ENCODE results near the gene RASAL1. TPM values are rescaled to one million over a fixed set of nuclear protein-coding genes. Genes with fewer than 3 reads are reported as not detected.

The RASAL1 gene
- total RNA-seq, 4 donors from 2014 or later = 1.7 TPM; not detected in 3

DNA sequence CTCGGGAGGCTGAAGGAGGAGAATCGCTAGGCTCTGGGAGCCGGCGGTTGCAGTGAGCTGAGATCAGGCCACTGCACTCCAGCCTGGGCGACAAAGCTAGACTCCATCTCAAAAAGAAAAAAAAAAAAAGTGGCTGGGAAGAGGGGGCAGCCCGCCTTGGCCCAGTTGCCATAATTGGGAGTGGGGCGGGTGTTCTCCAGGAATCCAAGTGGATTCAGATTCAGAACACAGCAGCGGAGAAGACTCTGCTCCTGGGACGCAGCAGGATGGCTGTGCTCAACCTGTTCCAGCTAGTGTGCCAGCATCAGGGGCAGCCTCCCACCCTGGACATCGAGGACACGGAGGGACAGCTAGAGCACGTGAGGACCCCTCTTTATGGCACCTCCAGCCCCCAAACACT, 19.5 kb upstream of the RASAL1 start:
- no peak overlapping the region for H3K4me3 ChIP-seq
- H3K9me3 ChIP-seq = no peaks in the 10 kb centered on the region
- no peak overlapping the region for H3K27ac ChIP-seq
- ATAC-seq = no peak
- TF ChIP-seq EP300 (IDR thresholded peaks at IDR 0.05) (no peak), POLR2A (IDR thresholded peaks at IDR 0.05) (no peak), POLR2AphosphoS5 (IDR thresholded peaks at IDR 0.05) (no peak), CTCF (IDR thresholded peaks at IDR 0.05) (no peak)
- WGBS, 2 donors (ENCODE audit: low coverage in 1 of 2) = 50% methylated on average over 2 of the region's 12 CpGs; no CpG with 5 or more reads in 1 of the 2 donors
- peaks cover 65% of the 10 kb centered on the region for H3K27me3 ChIP-seq
- peaks cover 0 to 32% (median 13%) of the 10 kb centered on the region in 3 donors for H3K4me1 ChIP-seq
- peaks cover 0 to 40% of the 10 kb centered on the region in 2 donors for H3K36me3 ChIP-seq

- H3K36me3 ChIP-seq = peaks cover 0 to 34% of the 10 kb centered on the region in 2 donors
- H3K27ac ChIP-seq = no peak overlapping the region
- TF ChIP-seq CTCF (IDR thresholded peaks at IDR 0.05) = no peak
- no peak for TF ChIP-seq POLR2AphosphoS5 (IDR thresholded peaks at IDR 0.05)
- no peak for TF ChIP-seq EP300 (IDR thresholded peaks at IDR 0.05)
- no peak for TF ChIP-seq POLR2A (IDR thresholded peaks at IDR 0.05)
- WGBS, 2 donors (ENCODE audit: low coverage in 1 of 2) = 20% methylated on average over 3 of the region's 51 CpGs; no CpG with 5 or more reads in 1 of the 2 donors
- H3K9me3 ChIP-seq = no peaks in the 10 kb centered on the region
- peaks cover 66% of the 10 kb centered on the region for H3K27me3 ChIP-seq
- peak overlapping the region in 1 of 2 donors; percentile 7 for H3K4me3 ChIP-seq
- H3K4me1 ChIP-seq = peaks cover 0 to 38% (median 16%) of the 10 kb centered on the region in 3 donors
- no peak for ATAC-seq
Measured at GRCh38 chr12:113154351-113154973, 18.9 kb upstream of the RASAL1 start.

DNA sequence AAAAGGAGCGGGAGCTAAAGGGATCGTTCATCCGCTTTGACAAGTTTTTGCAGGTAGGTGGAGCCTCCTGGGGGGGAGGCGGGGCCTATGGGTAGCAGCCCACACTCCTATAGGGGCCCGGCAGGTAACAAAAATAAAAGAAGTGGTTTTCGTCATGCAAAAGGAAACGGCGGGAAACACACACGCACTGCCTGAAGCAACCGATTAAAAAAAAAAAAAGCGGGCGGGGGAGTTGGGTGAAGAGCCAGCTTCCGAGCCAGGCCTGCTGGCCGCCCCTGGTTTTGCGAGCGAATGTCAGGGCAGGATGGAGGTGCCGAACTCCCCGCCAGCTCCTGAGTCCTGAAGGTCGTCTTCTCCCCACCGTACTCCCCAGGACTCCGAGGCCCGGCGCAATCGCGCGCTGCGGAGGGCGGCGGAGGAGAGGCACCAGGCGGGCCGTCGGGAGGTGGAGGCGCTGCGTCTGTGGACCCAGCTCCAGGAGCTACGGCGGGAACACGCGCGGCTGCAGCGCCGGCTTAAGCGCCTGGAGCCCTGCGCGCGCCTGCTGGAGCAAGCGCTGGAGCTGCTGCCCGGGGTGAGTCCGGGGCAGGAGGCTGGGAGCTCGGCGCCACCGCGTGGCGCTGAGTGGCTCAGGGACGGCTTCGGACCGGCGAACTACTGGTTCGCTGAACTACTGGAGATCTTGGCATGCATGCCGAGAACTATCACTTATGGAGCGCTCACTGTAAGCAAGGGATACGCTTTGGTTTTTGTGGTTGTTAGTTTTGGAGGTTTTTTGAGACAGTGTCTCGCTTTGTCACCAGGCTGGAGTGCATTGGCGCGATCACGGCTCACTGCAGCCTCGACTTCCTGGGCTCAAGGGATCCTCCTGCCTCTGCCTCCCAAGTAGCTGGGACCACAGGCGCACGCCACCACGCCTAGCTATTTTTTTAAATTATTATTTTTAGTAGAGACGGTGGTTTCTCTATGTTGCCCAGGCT, 17.6 kb upstream of the RASAL1 start:
- Histone ChIP-seq H3K36me3 (peaks cover 0 to 20% of the 10 kb centered on the region in 2 donors), H3K27ac (no peak overlapping the region), H3K9me3 (no peaks in the 10 kb centered on the region), H3K4me1 (peaks cover 0 to 42% (median 17%) of the 10 kb centered on the region in 3 donors), H3K27me3 (peaks cover 66% of the 10 kb centered on the region), H3K4me3 (peak overlapping the region in 1 of 2 donors; percentile 46)
- WGBS, 2 donors (ENCODE audit: low coverage in 1 of 2) = 11 to 18% methylated on average over 12 to 19 of the region's 70 CpGs
- ATAC-seq = peak; percentile 80
- TF ChIP-seq CTCF (IDR thresholded peaks at IDR 0.05) (peak in 3 of 4 experiments; percentile 40 to 60 (median 40)), POLR2A (IDR thresholded peaks at IDR 0.05) (no peak)

DNA sequence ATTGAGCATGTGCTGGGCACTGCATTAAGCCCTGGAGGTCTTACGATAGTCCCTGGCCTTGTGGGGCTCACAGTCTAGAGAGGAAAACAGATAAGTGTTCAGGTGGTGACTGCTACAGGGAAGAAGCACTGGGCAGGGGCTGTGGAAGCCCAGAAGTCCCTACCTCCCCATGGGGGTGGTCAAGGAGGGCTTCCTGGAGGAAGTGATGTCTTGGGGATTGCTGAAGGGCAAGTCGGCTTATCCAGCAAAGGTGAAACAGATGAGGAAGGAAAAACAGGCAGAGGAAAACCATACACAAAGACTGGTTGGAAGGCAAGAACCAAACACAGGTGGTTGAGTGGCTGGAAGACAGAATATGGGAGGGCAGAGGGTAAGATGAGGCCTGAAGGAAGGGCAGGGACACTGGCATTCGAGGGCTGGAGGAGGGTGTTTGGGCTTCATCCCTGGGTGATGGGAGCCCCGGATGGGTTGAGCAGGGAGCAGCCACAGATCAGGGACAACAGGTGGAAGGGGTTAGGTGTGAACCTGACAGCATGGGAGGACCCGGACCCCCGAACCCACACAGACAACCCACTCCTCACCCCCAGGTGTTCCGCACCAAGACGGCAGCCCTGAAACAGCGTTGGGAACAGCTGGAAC, 16.8 kb upstream of the RASAL1 start:
- no peak for ATAC-seq
- WGBS, 2 donors (ENCODE audit: low coverage in 1 of 2) = 17 to 62% methylated on average over 4 to 5 of the region's 9 CpGs
- Histone ChIP-seq H3K4me3 (peak overlapping the region in 1 of 2 donors; percentile 46), H3K36me3 (peaks cover 0 to 12% of the 10 kb centered on the region in 2 donors), H3K9me3 (no peaks in the 10 kb centered on the region), H3K27me3 (peaks cover 66% of the 10 kb centered on the region), H3K4me1 (peaks cover 0 to 42% (median 17%) of the 10 kb centered on the region in 3 donors), H3K27ac (no peak overlapping the region)
- TF ChIP-seq POLR2A (IDR thresholded peaks at IDR 0.05) = no peak
- no peak for TF ChIP-seq CTCF (IDR thresholded peaks at IDR 0.05)
- no peak for TF ChIP-seq EP300 (IDR thresholded peaks at IDR 0.05)
- TF ChIP-seq POLR2AphosphoS5 (IDR thresholded peaks at IDR 0.05) = no peak
